HG03159 (cell line): ENCODE data around the gene CHCHD6.

Experiments
- ATAC-seq: cut with Tn5 transposase; IDR thresholded peaks from one replicate; pipeline ENCODE4 v1.9.1; 2021; ENCODE audit warnings: mild to moderate bottlenecking, moderate library complexity; ENCODE audit not compliant: unreplicated experiment

CHCHD6 gene

GRCh38 chr3:127003175-127003555 lies 299.1 kb downstream of the CHCHD6 start:
- ATAC-seq: no peak

- no peak for ATAC-seq
Measured at GRCh38 chr3:127003601-127004280, 299.7 kb downstream of the CHCHD6 start.

- no peak for ATAC-seq
Measured at GRCh38 chr3:127004641-127005397, 300.8 kb downstream of the CHCHD6 start.

GRCh38 chr3:127005864-127006500 lies 301.9 kb downstream of the CHCHD6 start:
- ATAC-seq: no peak

GRCh38 chr3:127006781-127007436 lies 302.9 kb downstream of the CHCHD6 start:
- ATAC-seq: no peak

- no peak for ATAC-seq
Measured at GRCh38 chr3:127008236-127008635, 304.2 kb downstream of the CHCHD6 start.

GRCh38 chr3:127009531-127009930 lies 305.5 kb downstream of the CHCHD6 start:
- ATAC-seq: no peak
